ENCODE measurements around the gene NKAIN2.
"Not testable (repeated sequence)": the region's sequence is repeated elsewhere in the genome, so short reads cannot be mapped to it uniquely, and the experiment has no call there.

Gene NKAIN2

GRCh38 chr6:123980311-123980710 lies 176.6 kb downstream of the NKAIN2 start:
- DNase-seq: no peak

DNA sequence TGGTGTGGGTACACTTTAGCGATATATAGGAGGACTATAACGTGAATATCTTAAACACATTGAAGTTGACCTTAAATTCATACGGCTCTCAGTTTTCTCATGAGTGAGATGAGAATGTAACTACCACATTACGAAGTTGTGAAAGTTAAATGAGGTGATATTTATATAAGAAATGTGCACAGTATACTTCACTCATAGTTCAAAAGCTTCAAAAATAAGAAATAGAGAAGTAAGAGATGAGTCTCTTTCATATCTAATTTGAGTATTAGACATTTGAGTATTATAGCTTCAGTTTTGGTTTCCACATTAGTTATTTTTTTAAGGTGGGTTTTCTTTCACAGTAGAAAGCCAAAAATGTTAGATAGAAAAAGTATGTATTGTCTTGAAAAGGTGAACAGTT lies 183.3 kb downstream of the NKAIN2 start:
- no peak for DNase-seq

DNA sequence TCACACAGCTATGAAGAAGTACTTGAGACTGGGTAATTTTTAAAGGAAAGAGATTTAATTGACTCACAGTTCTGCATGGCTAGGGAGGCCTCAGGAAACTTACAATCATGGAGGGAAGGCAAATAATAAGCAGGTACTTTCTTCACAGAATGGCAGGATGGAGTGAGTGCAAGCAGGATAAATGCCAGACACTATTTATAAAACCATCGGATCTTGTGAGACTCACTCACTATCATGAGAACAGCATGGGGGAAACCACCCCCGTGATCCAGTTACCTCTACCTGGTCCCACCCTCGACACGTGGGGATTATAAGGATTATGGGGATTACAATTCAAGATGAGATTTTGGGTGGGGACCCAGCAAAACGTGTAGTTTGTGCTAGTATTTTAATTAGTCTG lies 186.3 kb downstream of the NKAIN2 start:
- not testable (repeated sequence) for DNase-seq

- DNase-seq: no peak
Observed at GRCh38 chr6:123990376-123990775, 186.7 kb downstream of the NKAIN2 start.

DNA sequence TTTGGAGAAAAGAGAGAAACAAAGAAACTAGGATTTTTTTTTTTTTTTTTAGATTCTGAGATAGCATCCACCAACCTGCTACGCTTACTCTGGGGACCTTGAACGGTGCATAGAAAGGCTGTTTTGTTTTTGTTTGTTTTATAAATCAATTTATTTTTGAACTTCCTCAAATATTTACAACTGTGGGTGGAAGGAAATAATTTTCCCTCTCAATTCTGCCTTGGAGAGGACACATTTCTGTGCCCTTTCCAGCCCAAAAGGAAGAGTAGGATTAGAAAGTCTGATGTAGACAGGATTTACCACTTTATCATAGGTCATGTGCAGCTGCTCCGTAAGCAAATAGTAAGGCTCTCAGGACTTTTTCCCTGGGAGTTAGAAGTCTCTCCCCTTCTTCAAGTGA lies 190.5 kb downstream of the NKAIN2 start:
- DNase-seq: no peak

GRCh38 chr6:123994891-123995635 lies 191.4 kb downstream of the NKAIN2 start:
- no peak for DNase-seq

DNA sequence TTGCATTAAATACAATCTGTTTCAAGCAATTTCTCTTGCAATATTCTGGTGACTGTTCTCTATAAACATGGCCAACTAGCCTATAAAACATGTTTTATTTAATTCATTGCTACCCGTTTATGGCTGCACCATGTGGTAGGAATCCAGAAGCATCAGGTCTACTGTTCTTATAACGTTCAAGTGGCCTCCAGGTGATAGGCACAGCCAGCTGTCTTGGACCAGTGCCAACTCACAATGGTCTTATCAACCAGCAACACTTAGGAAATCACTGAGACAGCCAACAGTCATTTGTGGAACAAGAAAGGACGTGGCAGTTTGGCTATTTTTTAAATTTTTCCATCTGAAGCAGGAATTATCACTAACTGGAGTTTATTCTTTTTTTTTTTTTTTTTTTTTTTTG lies 193.6 kb downstream of the NKAIN2 start:
- no peak for DNase-seq

- DNase-seq: no peak
Observed at GRCh38 chr6:124002377-124003081, 198.9 kb downstream of the NKAIN2 start.

DNA sequence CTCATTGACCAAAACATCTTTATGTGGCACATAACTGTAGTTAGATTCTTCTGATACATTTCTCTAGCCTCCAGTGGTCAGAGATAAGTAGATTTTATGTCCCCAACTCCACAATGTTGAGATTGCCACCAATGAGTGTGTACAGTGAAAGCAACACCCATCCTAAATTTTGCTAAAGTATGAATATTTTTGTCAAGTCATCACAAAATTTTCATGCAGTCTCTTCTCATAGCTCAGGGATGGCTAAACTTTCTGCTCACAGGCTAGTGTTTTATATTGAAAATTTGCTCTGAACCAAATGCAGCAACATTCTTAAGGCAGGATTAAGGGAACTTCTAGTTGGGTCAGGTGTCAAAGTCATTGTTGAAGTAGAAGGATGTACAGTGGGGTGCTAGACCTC lies 203.6 kb downstream of the NKAIN2 start:
- no peak for DNase-seq

- DNase-seq: no peak
Observed at GRCh38 chr6:124008000-124008987, 204.6 kb downstream of the NKAIN2 start.

DNA sequence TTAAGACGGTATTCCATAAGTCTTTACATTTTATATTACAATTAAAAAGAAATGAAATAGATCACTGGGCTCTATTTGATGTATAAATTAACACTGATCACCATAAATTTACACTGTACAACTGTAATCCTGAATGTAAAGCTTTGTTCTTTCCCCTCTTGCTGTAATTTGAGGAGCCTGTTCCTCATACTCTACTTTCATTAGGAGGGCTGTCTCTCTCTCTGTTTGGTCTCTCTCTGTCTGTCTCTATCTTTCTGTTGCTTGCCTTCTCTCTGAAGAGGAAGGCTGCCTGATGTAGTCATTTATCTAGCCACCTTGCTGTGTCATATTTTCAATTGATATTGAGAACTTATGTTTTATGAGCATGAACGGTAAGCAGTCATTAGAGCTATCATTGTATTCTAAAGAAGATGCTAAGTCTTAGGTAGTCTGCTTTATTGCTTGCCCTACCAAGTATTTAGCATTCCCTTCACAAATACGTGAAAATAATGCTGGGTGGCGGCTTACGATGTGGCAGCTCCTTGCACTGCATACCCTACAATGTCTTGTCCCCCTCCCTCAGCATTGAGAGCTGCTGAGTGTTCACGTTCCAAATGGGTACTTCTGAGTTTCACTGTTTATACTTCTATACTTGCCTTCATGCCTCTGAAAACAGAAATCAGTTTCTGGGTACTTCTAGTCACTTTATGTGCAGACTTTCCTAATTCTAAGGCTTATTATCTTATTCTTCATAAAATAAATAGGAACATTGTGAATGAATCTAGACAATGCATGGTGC lies 205.5 kb downstream of the NKAIN2 start:
- no peak for DNase-seq

- no peak for DNase-seq
Observed at GRCh38 chr6:124010574-124010973, 206.9 kb downstream of the NKAIN2 start.

- DNase-seq: no peak
Observed at GRCh38 chr6:124011180-124011579, 207.5 kb downstream of the NKAIN2 start.

GRCh38 chr6:124022051-124022450 lies 218.4 kb downstream of the NKAIN2 start:
- not testable (repeated sequence) for DNase-seq

GRCh38 chr6:124022641-124023040 lies 219.0 kb downstream of the NKAIN2 start:
- no peak for DNase-seq

- no peak for DNase-seq
Observed at GRCh38 chr6:124026694-124027093, 223.0 kb downstream of the NKAIN2 start.

DNA sequence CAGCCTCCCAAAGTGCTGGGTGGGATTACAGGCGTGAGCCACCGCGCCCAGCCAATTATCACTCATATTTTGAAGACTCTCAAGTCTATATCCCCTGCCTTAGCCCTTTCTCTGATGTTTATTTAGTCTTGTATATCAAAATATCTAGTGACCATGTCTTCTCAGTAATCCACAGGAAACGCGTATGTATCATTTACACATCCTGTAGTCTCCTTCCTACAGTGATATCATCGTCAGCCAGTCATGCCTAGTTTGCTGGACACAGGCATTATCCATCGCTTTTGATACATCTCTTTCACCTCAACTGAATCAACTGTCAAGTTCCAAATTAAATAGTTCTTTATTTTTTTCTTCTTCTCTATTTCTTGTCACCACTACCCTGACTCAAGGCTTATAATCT lies 223.7 kb downstream of the NKAIN2 start:
- DNase-seq: no peak

DNA sequence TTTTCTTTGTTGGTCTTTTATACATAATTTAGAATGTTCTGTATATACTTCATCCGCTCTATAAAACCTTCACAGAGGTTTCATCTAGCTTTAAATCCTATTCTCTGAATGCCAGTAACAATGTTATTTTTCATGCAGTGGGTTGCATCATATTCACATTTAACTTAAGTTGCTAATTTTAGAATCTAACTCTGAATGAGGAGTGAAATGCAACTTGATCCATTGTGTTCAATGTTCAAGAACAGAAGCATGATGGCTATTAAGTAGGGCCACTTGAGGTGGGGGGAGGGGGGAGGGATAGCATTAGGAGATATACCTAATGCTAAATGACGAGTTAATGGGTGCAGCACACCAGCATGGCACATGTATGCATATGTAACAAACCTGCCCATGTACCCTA lies 224.5 kb downstream of the NKAIN2 start:
- no peak for DNase-seq

- no peak for DNase-seq
Observed at GRCh38 chr6:124029567-124029966, 225.9 kb downstream of the NKAIN2 start.

DNA sequence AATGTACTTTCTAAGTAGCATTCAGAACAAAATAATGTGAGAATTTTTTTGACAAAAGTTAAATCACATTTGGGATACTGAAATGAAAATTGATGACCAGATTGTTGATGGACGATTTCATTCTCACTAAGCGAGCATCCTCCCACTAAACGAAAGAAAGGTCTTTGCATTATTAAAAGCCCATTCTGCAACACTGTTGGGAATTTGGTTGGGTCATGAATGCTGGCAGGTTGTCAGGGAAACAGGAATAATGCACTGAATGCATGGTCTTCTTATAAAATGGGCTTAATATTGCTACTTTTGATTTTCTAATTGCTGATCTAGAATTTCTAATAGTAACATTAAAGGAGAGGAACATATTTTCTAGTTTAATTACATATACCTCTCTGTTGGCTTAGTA lies 229.8 kb downstream of the NKAIN2 start:
- DNase-seq: no peak

DNA sequence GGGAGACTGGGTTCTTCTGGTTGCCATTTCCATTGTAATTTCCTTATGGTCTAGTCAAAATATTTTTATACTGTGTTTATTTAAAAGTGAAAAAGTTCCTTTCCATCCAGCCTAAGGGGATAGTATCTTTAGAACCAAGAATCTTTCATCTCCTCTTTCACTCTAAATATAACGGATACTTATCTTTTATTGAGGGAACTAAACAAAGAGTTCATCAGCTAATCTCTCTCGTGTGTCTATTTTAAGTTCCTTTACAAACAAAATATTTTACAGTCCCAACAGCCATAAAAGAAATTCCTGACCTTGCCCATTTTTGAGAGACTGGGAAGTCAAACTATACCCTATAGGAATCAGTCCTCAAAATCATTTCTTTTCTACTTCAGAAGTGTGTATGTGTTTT lies 232.7 kb downstream of the NKAIN2 start:
- DNase-seq: no peak

- DNase-seq: no peak
Observed at GRCh38 chr6:124040655-124041054, 237.0 kb downstream of the NKAIN2 start.

DNA sequence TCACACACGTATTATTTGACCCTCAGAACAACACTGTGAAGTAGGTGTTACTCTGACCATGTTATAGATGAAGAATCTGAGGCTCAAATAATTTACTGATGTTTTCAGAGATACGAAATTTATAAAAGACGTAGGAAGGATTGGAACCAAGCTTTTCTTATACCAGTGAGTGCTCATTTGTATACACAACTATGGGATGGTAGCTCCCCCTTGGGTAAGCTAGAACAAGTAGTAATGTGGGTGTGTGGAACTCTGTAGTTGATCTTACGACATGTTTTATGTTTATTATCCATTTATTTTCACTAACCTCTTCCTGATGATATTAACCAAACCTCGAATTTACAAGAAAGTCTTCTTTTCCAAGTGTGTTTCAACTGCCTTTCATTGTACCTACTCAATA lies 248.5 kb downstream of the NKAIN2 start:
- no peak for DNase-seq

Data from CD4-positive, alpha-beta T cell treated with Interleukin-10 for 1 hour (primary cell).